ENCODE data around the gene YY1AP1. TPM values are rescaled to one million over a fixed set of nuclear protein-coding genes. Genes with fewer than 3 reads are reported as not detected.

The YY1AP1 gene
- total RNA-seq, 1 experiment from 2014 or later = 40.3 TPM

GRCh38 chr1:155623357-155623756, 65.2 kb downstream of the YY1AP1 start:
- TF ChIP-seq ZNF274 (IDR thresholded peaks at IDR 0.05; ENCODE audit: low read depth, low read length) (no peak), EZH2phosphoT487 (IDR thresholded peaks at IDR 0.05; ENCODE audit: borderline replicate concordance) (no peak), CBX3 (IDR thresholded peaks at IDR 0.05; ENCODE audit: low read depth) (no peak), ELF1 (IDR thresholded peaks at IDR 0.05; ENCODE audit: borderline replicate concordance, low read depth) (no peak), CEBPB (IDR thresholded peaks at IDR 0.05; ENCODE audit: low read depth) (no peak), SIN3A (IDR thresholded peaks at IDR 0.05; ENCODE audit: low read depth) (no peak), RAD21 (IDR thresholded peaks at IDR 0.05; ENCODE audit: low read depth) (no peak), ZFX (IDR thresholded peaks at IDR 0.05) (no peak), CTCF (IDR thresholded peaks at IDR 0.05 in 2 of 3, conservative IDR thresholded peaks at IDR 0.05 in 1 of 3; ENCODE audit: borderline replicate concordance in 1 of 3, insufficient read depth in 1 of 3, low read depth in 2 of 3, low read length in 2 of 3) (no peak), TCF7L2 (IDR thresholded peaks at IDR 0.05; ENCODE audit: borderline replicate concordance, extremely low read depth, insufficient read depth, insufficient read length) (no peak)
- TF ChIP-seq, protein P1, sequence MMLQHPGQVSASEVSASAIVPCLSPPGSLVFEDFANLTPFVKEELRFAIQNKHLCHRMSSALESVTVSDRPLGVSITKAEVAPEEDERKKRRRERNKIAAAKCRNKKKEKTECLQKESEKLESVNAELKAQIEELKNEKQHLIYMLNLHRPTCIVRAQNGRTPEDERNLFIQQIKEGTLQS (IDR thresholded peaks at IDR 0.05) = no peak
- TF ChIP-seq, protein P2, sequence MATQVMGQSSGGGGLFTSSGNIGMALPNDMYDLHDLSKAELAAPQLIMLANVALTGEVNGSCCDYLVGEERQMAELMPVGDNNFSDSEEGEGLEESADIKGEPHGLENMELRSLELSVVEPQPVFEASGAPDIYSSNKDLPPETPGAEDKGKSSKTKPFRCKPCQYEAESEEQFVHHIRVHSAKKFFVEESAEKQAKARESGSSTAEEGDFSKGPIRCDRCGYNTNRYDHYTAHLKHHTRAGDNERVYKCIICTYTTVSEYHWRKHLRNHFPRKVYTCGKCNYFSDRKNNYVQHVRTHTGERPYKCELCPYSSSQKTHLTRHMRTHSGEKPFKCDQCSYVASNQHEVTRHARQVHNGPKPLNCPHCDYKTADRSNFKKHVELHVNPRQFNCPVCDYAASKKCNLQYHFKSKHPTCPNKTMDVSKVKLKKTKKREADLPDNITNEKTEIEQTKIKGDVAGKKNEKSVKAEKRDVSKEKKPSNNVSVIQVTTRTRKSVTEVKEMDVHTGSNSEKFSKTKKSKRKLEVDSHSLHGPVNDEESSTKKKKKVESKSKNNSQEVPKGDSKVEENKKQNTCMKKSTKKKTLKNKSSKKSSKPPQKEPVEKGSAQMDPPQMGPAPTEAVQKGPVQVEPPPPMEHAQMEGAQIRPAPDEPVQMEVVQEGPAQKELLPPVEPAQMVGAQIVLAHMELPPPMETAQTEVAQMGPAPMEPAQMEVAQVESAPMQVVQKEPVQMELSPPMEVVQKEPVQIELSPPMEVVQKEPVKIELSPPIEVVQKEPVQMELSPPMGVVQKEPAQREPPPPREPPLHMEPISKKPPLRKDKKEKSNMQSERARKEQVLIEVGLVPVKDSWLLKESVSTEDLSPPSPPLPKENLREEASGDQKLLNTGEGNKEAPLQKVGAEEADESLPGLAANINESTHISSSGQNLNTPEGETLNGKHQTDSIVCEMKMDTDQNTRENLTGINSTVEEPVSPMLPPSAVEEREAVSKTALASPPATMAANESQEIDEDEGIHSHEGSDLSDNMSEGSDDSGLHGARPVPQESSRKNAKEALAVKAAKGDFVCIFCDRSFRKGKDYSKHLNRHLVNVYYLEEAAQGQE (IDR thresholded peaks at IDR 0.05; ENCODE audit: low read depth) = no peak
- H3K9me2 ChIP-seq (ENCODE audit: insufficient read depth) = no peaks in the 10 kb centered on the region
- DNase-seq (ENCODE audit: low read depth, low spot score) = no peak
- no peak overlapping the region for H3K4me2 ChIP-seq (ENCODE audit: low read length)
- peaks cover 0 to 4% of the 10 kb centered on the region in 2 experiments; a peak in 2 of 4 replicates for H3K9me3 ChIP-seq (ENCODE audit: control insufficient read depth in 1 of 2, insufficient read depth in 1 of 2, low read depth in 1 of 2, low read length in 2 of 2)
- H3K4me3 ChIP-seq (replicated peaks in 1 of 2; ENCODE audit: low read depth in 1 of 2, low read length in 2 of 2) = no peak overlapping the region
- no peak for ATAC-seq
- H4K20me1 ChIP-seq (ENCODE audit: insufficient read depth) = no peaks in the 10 kb centered on the region
- RAD21 ChIA-PET (ENCODE audit: low non-redundant PET in 1 of 2, low total read pairs in 2 of 2, uncharacterized antibody in 2 of 2, unreplicated experiment in 2 of 2) = no interaction called here
- no peaks in the 10 kb centered on the region for H3K79me2 ChIP-seq (ENCODE audit: insufficient read depth, low read length)
- no peak overlapping the region for H3K9ac ChIP-seq (ENCODE audit: low read length)
- no peaks in the 10 kb centered on the region for H3K36me3 ChIP-seq (ENCODE audit: control insufficient read depth in 1 of 2, insufficient read depth in 2 of 2, low read length in 2 of 2)
- intact Hi-C loops (cut with micrococcal nuclease) = no loop called here
- H2AFZ ChIP-seq (ENCODE audit: low read depth, low read length, poor library complexity, severe bottlenecking) = no peak overlapping the region
- no peak overlapping the region for H3K27ac ChIP-seq (ENCODE audit: low read depth, low read length)
- H3K27me3 ChIP-seq (ENCODE audit: insufficient read depth, low read length) = no peaks in the 10 kb centered on the region
- CTCF ChIA-PET = no interaction called here
- POLR2A ChIA-PET = no interaction called here
- no peaks in the 10 kb centered on the region for H3K4me1 ChIP-seq (ENCODE audit: control insufficient read depth in 1 of 2, insufficient read depth in 2 of 2, low read length in 2 of 2)
- no TSS peak for BruUV-seq (replicated peaks)
